Osteocyte (in vitro differentiated cells): ENCODE measurements around the gene METTL3. TPM values are rescaled to one million over a fixed set of nuclear protein-coding genes. Genes with fewer than 3 reads are reported as not detected.
"Not testable (repeated sequence)": the region's sequence is repeated elsewhere in the genome, so short reads cannot be mapped to it uniquely, and the experiment has no call there.

Experiments used
- DNase-seq: peaks from one replicate; pipeline ENCODE4 v3.0.0; 2021; ENCODE audit warnings: mixed read lengths; ENCODE audit not compliant: unreplicated experiment; ENCODE audit errors: extremely low spot score
- H3K27ac Mint-ChIP-seq: one replicate; pipeline ENCODE4 v1.8.0; 2021; ENCODE audit warnings: mild to moderate bottlenecking, mixed read lengths; ENCODE audit not compliant: unreplicated experiment
- H3K27me3 Mint-ChIP-seq: one replicate; pipeline ENCODE4 v1.8.0; 2021; ENCODE audit warnings: mixed read lengths; ENCODE audit not compliant: unreplicated experiment
- H3K36me3 Mint-ChIP-seq: one replicate; pipeline ENCODE4 v1.8.0; 2021; ENCODE audit warnings: mixed read lengths; ENCODE audit not compliant: unreplicated experiment
- H3K4me1 Mint-ChIP-seq: one replicate; pipeline ENCODE4 v1.8.0; 2021; ENCODE audit warnings: mixed read lengths; ENCODE audit not compliant: unreplicated experiment
- H3K4me3 Mint-ChIP-seq: one replicate; pipeline ENCODE4 v1.8.0; 2021; ENCODE audit warnings: mild to moderate bottlenecking, moderate library complexity, mixed read lengths; ENCODE audit not compliant: unreplicated experiment
- H3K9me3 Mint-ChIP-seq: one replicate; pipeline ENCODE4 v1.8.0; 2021; ENCODE audit warnings: mixed read lengths; ENCODE audit not compliant: unreplicated experiment
- total RNA-seq: library from RNA; stranded (reverse); gene quantifications from 2 replicates; pipeline ENCODE4 v1.2.1, GENCODE V29; 2021
- TF ChIP-seq, protein P1 (sequence below): fragments of 200-600 bp; sonication (generic); IDR thresholded peaks from 2 replicates; pipeline ENCODE4 v1.5.0; 2021; ENCODE audit warnings: antibody characterized with exemption, mild to moderate bottlenecking, moderate library complexity

The METTL3 gene
- total RNA-seq, 1 donor from 2014 or later, result 42.9 TPM

- H3K27me3 Mint-ChIP-seq, result peaks cover under 1% of the 10 kb centered on the region
- no peaks in the 10 kb centered on the region for H3K36me3 Mint-ChIP-seq
- no peak for DNase-seq
- no peak overlapping the region for H3K4me3 Mint-ChIP-seq
- no peaks in the 10 kb centered on the region for H3K9me3 Mint-ChIP-seq
- TF ChIP-seq, protein P1, sequence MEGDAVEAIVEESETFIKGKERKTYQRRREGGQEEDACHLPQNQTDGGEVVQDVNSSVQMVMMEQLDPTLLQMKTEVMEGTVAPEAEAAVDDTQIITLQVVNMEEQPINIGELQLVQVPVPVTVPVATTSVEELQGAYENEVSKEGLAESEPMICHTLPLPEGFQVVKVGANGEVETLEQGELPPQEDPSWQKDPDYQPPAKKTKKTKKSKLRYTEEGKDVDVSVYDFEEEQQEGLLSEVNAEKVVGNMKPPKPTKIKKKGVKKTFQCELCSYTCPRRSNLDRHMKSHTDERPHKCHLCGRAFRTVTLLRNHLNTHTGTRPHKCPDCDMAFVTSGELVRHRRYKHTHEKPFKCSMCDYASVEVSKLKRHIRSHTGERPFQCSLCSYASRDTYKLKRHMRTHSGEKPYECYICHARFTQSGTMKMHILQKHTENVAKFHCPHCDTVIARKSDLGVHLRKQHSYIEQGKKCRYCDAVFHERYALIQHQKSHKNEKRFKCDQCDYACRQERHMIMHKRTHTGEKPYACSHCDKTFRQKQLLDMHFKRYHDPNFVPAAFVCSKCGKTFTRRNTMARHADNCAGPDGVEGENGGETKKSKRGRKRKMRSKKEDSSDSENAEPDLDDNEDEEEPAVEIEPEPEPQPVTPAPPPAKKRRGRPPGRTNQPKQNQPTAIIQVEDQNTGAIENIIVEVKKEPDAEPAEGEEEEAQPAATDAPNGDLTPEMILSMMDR, result no peak
- H3K27ac Mint-ChIP-seq, result no peak overlapping the region
- peaks cover 14% of the 10 kb centered on the region for H3K4me1 Mint-ChIP-seq
Measured at GRCh38 chr14:21553266-21553665, 42.1 kb upstream of the METTL3 start.

- not testable (repeated sequence) for H3K9me3 Mint-ChIP-seq, H3K4me1 Mint-ChIP-seq, H3K36me3 Mint-ChIP-seq, H3K4me3 Mint-ChIP-seq, H3K27ac Mint-ChIP-seq, DNase-seq
- H3K27me3 Mint-ChIP-seq, result peaks cover 15% of the 10 kb centered on the region
Measured at GRCh38 chr14:21544588-21544987, 33.4 kb upstream of the METTL3 start.

GRCh38 chr14:21543963-21544362, 32.8 kb upstream of the METTL3 start:
- Mint-ChIP-seq H3K4me1 (no peaks in the 10 kb centered on the region), H3K4me3 (no peak overlapping the region), H3K36me3 (no peaks in the 10 kb centered on the region), H3K27me3 (peaks cover 21% of the 10 kb centered on the region), H3K27ac (no peak overlapping the region), H3K9me3 (no peaks in the 10 kb centered on the region)
- TF ChIP-seq, protein P1, result no peak
- no peak for DNase-seq

DNA sequence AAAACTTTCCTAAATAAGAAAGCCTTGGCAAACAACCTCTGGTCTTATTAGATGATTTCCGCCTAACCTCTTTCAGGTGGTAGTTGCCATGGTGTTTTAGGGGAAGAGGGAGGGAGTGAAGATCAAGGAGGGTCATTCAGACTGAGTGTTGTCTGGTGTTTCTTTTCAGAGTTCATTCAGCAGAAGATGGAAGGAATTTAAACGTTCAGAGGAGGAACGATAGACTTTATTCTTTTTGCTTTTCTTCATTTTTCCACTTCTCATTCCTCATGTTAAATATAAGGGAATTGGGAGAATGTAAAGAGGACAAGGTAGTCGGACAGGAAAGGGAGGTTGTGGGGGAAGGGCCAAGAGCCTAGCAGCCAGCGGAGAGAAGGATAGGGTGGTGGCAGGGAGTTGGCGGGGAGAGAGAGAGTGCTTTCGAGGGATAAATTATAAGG, 32.4 kb upstream of the METTL3 start:
- H3K27me3 Mint-ChIP-seq, result peaks cover 25% of the 10 kb centered on the region
- no peaks in the 10 kb centered on the region for H3K36me3 Mint-ChIP-seq
- no peak overlapping the region for H3K27ac Mint-ChIP-seq
- TF ChIP-seq, protein P1, result no peak
- DNase-seq, result no peak
- H3K9me3 Mint-ChIP-seq, result no peaks in the 10 kb centered on the region
- H3K4me1 Mint-ChIP-seq, result no peaks in the 10 kb centered on the region
- H3K4me3 Mint-ChIP-seq, result no peak overlapping the region

DNA sequence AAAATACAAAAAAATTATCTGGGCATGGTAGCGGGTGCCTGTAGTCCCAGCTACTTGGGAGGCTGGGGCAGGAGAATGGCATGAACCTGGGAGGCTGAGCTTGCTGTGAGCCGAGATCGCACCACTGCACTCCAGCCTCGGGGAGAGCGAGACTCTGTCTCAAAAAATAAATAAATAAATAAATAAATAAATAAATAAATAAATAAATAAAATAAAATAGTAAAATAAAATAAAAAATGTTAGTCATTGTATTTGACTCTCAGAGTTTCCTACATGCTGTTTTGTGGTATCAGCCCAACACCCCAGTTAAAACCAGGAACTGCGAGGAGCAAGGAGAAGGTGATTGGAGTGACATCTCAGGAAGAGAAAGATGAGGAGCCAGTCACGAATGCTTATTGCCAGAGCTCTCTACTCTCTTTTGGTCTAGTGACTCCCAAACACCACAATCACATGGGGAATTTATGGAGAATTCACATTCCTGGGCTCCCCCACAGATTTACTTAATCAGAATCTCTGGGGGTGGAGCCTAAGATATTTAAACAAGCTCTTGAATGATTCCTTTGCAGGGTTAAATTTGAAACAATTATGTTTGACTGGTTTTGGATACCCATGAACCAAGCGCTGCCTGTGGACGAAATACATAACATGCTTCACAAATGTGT, 30.4 kb upstream of the METTL3 start:
- Mint-ChIP-seq H3K9me3 (no peaks in the 10 kb centered on the region), H3K4me1 (peaks cover 5% of the 10 kb centered on the region), H3K27me3 (peaks cover 38% of the 10 kb centered on the region), H3K36me3 (no peaks in the 10 kb centered on the region), H3K4me3 (no peak overlapping the region), H3K27ac (no peak overlapping the region)
- TF ChIP-seq, protein P1, result no peak
- DNase-seq, result no peak
